HepG2 (cell line): ENCODE results near the gene GLE1. TPM values are rescaled to one million over a fixed set of nuclear protein-coding genes. Genes with fewer than 3 reads are reported as not detected.

Experiments
- CBFB ChIP-seq: sonication (generic); formaldehyde crosslinking; IDR thresholded peaks from 2 replicates; pipeline ENCODE4 v1.4.0; 2020; ENCODE audit warnings: missing genetic modification reagents
- HNF4G ChIP-seq, 2 experiments: sonication (generic) in 1 of 2; formaldehyde crosslinking in 1 of 2; IDR thresholded peaks; 2 replicates each; pipeline versions ENCODE4 v1.4.0 to v1.6.1; 2011 to 2020; ENCODE audit warnings: borderline replicate concordance in 2 of 2, low read depth in 2 of 2, mild to moderate bottlenecking in 2 of 2, low read length in 1 of 2, missing genetic modification reagents in 1 of 2, moderate library complexity in 1 of 2
- KLF12 ChIP-seq: sonication (generic); formaldehyde crosslinking; IDR thresholded peaks from 2 replicates; pipeline ENCODE4 v1.4.0; 2020; ENCODE audit warnings: missing genetic modification reagents, borderline replicate concordance
- MAFG ChIP-seq: sonication (generic); formaldehyde crosslinking; IDR thresholded peaks from 2 replicates; pipeline ENCODE4 v1.5.1; 2020; ENCODE audit warnings: mild to moderate bottlenecking, missing genetic modification reagents
- NR3C1 ChIP-seq: sonication (generic); formaldehyde crosslinking; IDR thresholded peaks from 2 replicates; pipeline ENCODE4 v1.4.0; 2020; ENCODE audit warnings: missing genetic modification reagents
- SIN3B ChIP-seq: fragments of 150-350 bp; IDR thresholded peaks from 2 replicates; pipeline ENCODE4 v1.6.1; 2014; ENCODE audit warnings: low read length
- ZNF451 ChIP-seq: sonication (generic); formaldehyde crosslinking; IDR thresholded peaks from 2 replicates; pipeline ENCODE4 v1.5.0; 2020; ENCODE audit warnings: mild to moderate bottlenecking, missing genetic modification reagents
- ZNF558 ChIP-seq: sonication (generic); formaldehyde crosslinking; IDR thresholded peaks from 2 replicates; pipeline ENCODE4 v1.9.0; 2022; ENCODE audit warnings: mild to moderate bottlenecking, missing genetic modification reagents, borderline replicate concordance
- ZNF644 ChIP-seq: IDR thresholded peaks from 2 replicates; pipeline ENCODE4 v1.6.1; 2016; ENCODE audit warnings: low read depth
- ZNF768 ChIP-seq: sonication (generic); formaldehyde crosslinking; IDR thresholded peaks from 2 replicates; pipeline ENCODE4 v1.4.0; 2020; ENCODE audit warnings: missing genetic modification reagents
- polyA plus RNA-seq, 8 experiments: library from polyadenylated mRNA; depleted of rRNA in 3 of 8; stranded (reverse) in 7 of 8; unstranded in 1 of 8; fragments of >200 nt; fragmentation: Illumina TruSeq in 4 of 8; extraction: Trizol in 4 of 8; gene quantifications; 2 replicates each; pipeline versions ENCODE4 v1.2.1 to v1.2.3, GENCODE V29; 2011 to 2016; ENCODE audit warnings: low read depth in 4 of 8, missing spikeins in 1 of 8, mixed read lengths in 1 of 8; ENCODE audit not compliant: insufficient read depth in 1 of 8
- total RNA-seq, 5 experiments: library from RNA; depleted of rRNA; stranded (reverse); fragments of >200 nt; fragmentation: Illumina TruSeq; extraction: Trizol; gene quantifications; 2 replicates each; pipeline ENCODE4 v1.2.3, GENCODE V29; 2016; ENCODE audit warnings: low read depth in 1 of 5
- TF ChIP-seq, protein P1 (sequence below): sonication (generic); formaldehyde crosslinking; IDR thresholded peaks from 2 replicates; pipeline ENCODE4 v1.5.0; 2020; ENCODE audit warnings: mild to moderate bottlenecking, missing genetic modification reagents, borderline replicate concordance
- TF ChIP-seq, protein P2 (sequence below): IDR thresholded peaks from 2 replicates; pipeline ENCODE4 v1.6.1; 2016; ENCODE audit warnings: mild to moderate bottlenecking, missing biosample characterization, missing genetic modification reagents
- TF ChIP-seq, protein P3 (sequence below): sonication (generic); formaldehyde crosslinking; IDR thresholded peaks from 2 replicates; pipeline ENCODE4 v1.4.0; 2020; ENCODE audit warnings: missing genetic modification reagents, mild to moderate bottlenecking, borderline replicate concordance
- TF ChIP-seq, protein P4 (sequence below): sonication (generic); formaldehyde crosslinking; IDR thresholded peaks from 2 replicates; pipeline ENCODE4 v1.4.0; 2020; ENCODE audit warnings: missing genetic modification reagents
- TF ChIP-seq, protein P5 (sequence below): sonication (generic); formaldehyde crosslinking; IDR thresholded peaks from 2 replicates; pipeline ENCODE4 v1.5.1; 2020; ENCODE audit warnings: missing genetic modification reagents, mild to moderate bottlenecking, borderline replicate concordance
- TF ChIP-seq, protein P6 (sequence below), 2 experiments: sonication (generic) in 1 of 2; formaldehyde crosslinking in 1 of 2; IDR thresholded peaks; 2 replicates each; pipeline versions ENCODE4 v1.4.0 to v1.6.1; 2018 to 2020; ENCODE audit warnings: missing genetic modification reagents in 2 of 2, borderline replicate concordance in 1 of 2, low read depth in 1 of 2, mild to moderate bottlenecking in 1 of 2, missing biosample characterization in 1 of 2

Gene GLE1
- total and polyA plus RNA-seq, 2 of the 13 experiments (the other 11 are each of a cell fraction or from before 2014, with no cell fraction given) = 14.7 to 28.8 TPM

DNA sequence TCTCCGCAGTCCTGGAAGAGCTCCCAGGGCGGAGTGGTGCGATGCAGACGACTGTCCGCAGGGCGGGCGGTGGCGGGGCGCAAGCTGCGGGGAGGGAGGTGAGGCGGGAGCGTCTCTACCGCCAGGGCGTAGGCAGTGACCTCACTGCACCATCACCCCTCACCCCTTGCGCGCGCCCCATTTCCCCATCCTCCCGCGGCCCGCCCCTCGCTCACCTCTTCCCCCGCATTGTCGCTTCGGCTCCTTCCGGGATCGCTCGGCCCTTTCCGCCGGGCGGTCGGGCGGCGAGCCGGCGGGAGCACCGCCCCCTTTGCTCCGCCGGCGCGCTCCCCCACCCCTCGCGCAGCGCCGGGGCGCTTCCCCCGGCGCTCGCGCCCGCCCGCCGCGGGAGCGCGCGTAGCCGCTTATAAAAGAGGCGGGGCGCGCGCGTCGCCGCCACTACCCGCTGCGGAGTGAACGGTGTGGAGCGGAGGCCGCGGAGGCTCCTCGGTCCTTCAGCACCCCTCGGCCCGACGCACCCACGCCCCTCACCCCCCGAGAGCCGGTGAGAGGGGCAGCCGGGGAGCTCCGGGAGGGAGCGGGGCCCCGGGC is 47.7 kb downstream of the GLE1 start, which contains the start of gene SPTAN1 (continued):
- TF ChIP-seq, protein P1, sequence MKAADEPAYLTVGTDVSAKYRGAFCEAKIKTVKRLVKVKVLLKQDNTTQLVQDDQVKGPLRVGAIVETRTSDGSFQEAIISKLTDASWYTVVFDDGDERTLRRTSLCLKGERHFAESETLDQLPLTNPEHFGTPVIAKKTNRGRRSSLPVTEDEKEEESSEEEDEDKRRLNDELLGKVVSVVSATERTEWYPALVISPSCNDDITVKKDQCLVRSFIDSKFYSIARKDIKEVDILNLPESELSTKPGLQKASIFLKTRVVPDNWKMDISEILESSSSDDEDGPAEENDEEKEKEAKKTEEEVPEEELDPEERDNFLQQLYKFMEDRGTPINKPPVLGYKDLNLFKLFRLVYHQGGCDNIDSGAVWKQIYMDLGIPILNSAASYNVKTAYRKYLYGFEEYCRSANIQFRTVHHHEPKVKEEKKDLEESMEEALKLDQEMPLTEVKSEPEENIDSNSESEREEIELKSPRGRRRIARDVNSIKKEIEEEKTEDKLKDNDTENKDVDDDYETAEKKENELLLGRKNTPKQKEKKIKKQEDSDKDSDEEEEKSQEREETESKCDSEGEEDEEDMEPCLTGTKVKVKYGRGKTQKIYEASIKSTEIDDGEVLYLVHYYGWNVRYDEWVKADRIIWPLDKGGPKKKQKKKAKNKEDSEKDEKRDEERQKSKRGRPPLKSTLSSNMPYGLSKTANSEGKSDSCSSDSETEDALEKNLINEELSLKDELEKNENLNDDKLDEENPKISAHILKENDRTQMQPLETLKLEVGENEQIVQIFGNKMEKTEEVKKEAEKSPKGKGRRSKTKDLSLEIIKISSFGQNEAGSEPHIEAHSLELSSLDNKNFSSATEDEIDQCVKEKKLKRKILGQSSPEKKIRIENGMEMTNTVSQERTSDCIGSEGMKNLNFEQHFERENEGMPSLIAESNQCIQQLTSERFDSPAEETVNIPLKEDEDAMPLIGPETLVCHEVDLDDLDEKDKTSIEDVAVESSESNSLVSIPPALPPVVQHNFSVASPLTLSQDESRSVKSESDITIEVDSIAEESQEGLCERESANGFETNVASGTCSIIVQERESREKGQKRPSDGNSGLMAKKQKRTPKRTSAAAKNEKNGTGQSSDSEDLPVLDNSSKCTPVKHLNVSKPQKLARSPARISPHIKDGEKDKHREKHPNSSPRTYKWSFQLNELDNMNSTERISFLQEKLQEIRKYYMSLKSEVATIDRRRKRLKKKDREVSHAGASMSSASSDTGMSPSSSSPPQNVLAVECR (CRISPR knock-in tag) = peak; percentile 83; the same call in 1 of the 2 replicates
- TF ChIP-seq, protein P2, sequence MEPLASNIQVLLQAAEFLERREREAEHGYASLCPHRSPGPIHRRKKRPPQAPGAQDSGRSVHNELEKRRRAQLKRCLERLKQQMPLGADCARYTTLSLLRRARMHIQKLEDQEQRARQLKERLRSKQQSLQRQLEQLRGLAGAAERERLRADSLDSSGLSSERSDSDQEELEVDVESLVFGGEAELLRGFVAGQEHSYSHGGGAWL (CRISPR knock-in tag) = peak; percentile 72; the same call in 1 of the 2 replicates
- TF ChIP-seq, protein P3, sequence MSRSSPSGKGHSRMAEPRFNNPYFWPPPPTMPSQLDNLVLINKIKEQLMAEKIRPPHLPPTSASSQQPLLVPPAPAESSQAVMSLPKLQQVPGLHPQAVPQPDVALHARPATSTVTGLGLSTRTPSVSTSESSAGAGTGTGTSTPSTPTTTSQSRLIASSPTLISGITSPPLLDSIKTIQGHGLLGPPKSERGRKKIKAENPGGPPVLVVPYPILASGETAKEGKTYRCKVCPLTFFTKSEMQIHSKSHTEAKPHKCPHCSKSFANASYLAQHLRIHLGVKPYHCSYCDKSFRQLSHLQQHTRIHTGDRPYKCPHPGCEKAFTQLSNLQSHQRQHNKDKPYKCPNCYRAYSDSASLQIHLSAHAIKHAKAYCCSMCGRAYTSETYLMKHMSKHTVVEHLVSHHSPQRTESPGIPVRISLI (CRISPR knock-in tag) = no peak
- no peak for TF ChIP-seq SIN3B
- no peak for TF ChIP-seq ZNF644 (CRISPR knock-in tag)
- TF ChIP-seq KLF12 (CRISPR knock-in tag) = peak; percentile 67; the same call in 1 of the 2 replicates
- TF ChIP-seq, protein P4, sequence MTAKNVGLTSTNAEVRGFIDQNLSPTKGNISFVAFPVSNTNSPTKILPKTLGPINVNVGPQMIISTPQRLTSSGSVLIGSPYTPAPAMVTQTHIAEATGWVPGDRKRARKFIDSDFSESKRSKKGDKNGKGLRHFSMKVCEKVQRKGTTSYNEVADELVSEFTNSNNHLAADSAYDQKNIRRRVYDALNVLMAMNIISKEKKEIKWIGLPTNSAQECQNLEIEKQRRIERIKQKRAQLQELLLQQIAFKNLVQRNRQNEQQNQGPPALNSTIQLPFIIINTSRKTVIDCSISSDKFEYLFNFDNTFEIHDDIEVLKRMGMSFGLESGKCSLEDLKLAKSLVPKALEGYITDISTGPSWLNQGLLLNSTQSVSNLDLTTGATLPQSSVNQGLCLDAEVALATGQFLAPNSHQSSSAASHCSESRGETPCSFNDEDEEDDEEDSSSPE (CRISPR knock-in tag) = peak; percentile 35; the same call in 1 of the 2 replicates
- TF ChIP-seq, protein P5, sequence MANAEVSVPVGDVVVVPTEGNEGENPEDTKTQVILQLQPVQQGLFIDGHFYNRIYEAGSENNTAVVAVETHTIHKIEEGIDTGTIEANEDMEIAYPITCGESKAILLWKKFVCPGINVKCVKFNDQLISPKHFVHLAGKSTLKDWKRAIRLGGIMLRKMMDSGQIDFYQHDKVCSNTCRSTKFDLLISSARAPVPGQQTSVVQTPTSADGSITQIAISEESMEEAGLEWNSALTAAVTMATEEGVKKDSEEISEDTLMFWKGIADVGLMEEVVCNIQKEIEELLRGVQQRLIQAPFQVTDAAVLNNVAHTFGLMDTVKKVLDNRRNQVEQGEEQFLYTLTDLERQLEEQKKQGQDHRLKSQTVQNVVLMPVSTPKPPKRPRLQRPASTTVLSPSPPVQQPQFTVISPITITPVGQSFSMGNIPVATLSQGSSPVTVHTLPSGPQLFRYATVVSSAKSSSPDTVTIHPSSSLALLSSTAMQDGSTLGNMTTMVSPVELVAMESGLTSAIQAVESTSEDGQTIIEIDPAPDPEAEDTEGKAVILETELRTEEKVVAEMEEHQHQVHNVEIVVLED (CRISPR knock-in tag) = 0 out of 2 replicates have a peak, but pooled peaks have one; percentile 22
- TF ChIP-seq ZNF558 (CRISPR knock-in tag) = peak; percentile 91; the same call in 1 of the 2 replicates
- TF ChIP-seq NR3C1 (CRISPR knock-in tag) = no peak
- peak; percentile 91; the same call in 1 of the 2 replicates for TF ChIP-seq ZNF451 (CRISPR knock-in tag)
- TF ChIP-seq, protein P6, sequence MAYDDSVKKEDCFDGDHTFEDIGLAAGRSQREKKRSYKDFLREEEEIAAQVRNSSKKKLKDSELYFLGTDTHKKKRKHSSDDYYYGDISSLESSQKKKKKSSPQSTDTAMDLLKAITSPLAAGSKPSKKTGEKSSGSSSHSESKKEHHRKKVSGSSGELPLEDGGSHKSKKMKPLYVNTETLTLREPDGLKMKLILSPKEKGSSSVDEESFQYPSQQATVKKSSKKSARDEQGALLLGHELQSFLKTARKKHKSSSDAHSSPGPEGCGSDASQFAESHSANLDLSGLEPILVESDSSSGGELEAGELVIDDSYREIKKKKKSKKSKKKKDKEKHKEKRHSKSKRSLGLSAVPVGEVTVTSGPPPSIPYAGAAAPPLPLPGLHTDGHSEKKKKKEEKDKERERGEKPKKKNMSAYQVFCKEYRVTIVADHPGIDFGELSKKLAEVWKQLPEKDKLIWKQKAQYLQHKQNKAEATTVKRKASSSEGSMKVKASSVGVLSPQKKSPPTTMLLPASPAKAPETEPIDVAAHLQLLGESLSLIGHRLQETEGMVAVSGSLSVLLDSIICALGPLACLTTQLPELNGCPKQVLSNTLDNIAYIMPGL (CRISPR knock-in tag; IDR thresholded peaks at IDR 0.05; ENCODE audit: borderline replicate concordance in 1 of 2, low read depth in 1 of 2) = peak in 1 of 2 experiments; percentile 27; a peak in 1 of 4 replicates
- peak; percentile 42; the same call in 1 of the 2 replicates for TF ChIP-seq CBFB (CRISPR knock-in tag)
- TF ChIP-seq MAFG = no peak
- 0 out of 2 replicates have a peak, but pooled peaks have one; percentile 31 for TF ChIP-seq ZNF768 (CRISPR knock-in tag)
- peak; percentile 17; the same call in 1 of the 2 replicates for TF ChIP-seq HNF4G (IDR thresholded peaks at IDR 0.05; ENCODE audit: borderline replicate concordance, low read depth, low read length)
- TF ChIP-seq HNF4G (CRISPR knock-in tag; IDR thresholded peaks at IDR 0.05; ENCODE audit: borderline replicate concordance, low read depth) = no peak
